ENCODE measurements around the gene OBSCN.
A peak's percentile ranks its signal among the peaks of the same experiment; 100 is the strongest.

Gene OBSCN

GRCh38 chr1:228207851-228208821, at the start of gene OBSCN:
TSS of gene OBSCN (plus strand) at chr1:228208044. CDS start at chr1:228211784, 3,740 bp downstream.
- ChIA-PET POLR2A (ENCODE audit: low non-redundant PET) (no interaction called here), CTCF (no interaction called here)
- TF ChIP-seq CTCF (conservative IDR thresholded peaks at IDR 0.05; ENCODE audit: low read depth) = no peak
- H3K27ac ChIP-seq = peak within 1 kb of the TSS; percentile 88
- DNase-seq (ENCODE audit: low spot score) = no peak

- CTCF ChIA-PET = no interaction called here
- peak overlapping the region; percentile 100 for H3K27ac ChIP-seq
- TF ChIP-seq CTCF (conservative IDR thresholded peaks at IDR 0.05; ENCODE audit: low read depth) = no peak
- POLR2A ChIA-PET (ENCODE audit: low non-redundant PET) = no interaction called here
- no peak for DNase-seq (ENCODE audit: low spot score)
Observed at GRCh38 chr1:228158151-228159007, 49.5 kb upstream of the OBSCN start.

- ChIA-PET CTCF (no interaction called here), POLR2A (ENCODE audit: low non-redundant PET) (no interaction called here)
- no peak for DNase-seq (ENCODE audit: low spot score)
- H3K27ac ChIP-seq = peak overlapping the region; percentile 100
- TF ChIP-seq CTCF (conservative IDR thresholded peaks at IDR 0.05; ENCODE audit: low read depth) = no peak
Observed at GRCh38 chr1:228159008-228159665, 48.7 kb upstream of the OBSCN start.

GRCh38 chr1:228160201-228160761, 47.6 kb upstream of the OBSCN start:
- ChIA-PET POLR2A (ENCODE audit: low non-redundant PET) (interaction anchor here (1.2 kb wide), 1 partner anchor 9 kb away, joined by 3 read pairs; no protein-coding TSS in a partner anchor), CTCF (no interaction called here)
- H3K27ac ChIP-seq = peak overlapping the region; percentile 100
- no peak for DNase-seq (ENCODE audit: low spot score)
- TF ChIP-seq CTCF (conservative IDR thresholded peaks at IDR 0.05; ENCODE audit: low read depth) = no peak

- ChIA-PET POLR2A (ENCODE audit: low non-redundant PET) (interaction anchor here (0.7 to 1.2 kb wide), 2 partner anchors 10 to 21 kb away, joined by 3 read pairs; partner anchors contain the start of gene GUK1), CTCF (interaction anchor here (0.7 kb wide), 1 partner anchor 71 kb away, joined by 3 read pairs; no protein-coding TSS in a partner anchor)
- H3K27ac ChIP-seq = peak overlapping the region; percentile 100
- no peak for DNase-seq (ENCODE audit: low spot score)
- no peak for TF ChIP-seq CTCF (conservative IDR thresholded peaks at IDR 0.05; ENCODE audit: low read depth)
Observed at GRCh38 chr1:228161362-228161761, 46.5 kb upstream of the OBSCN start.
